SK-N-SH treated with all-trans-retinoic acid at 6 μM for 48 hours (cell line): ENCODE results near the gene ADGRG1.

Experiments
- ATAC-seq: fragments of 200-7000 bp; cut with Tn5 transposase; 3 replicates; pipeline ENCODE4 v1.9.1; 2020; ENCODE audit warnings: mild to moderate bottlenecking, moderate library complexity
- ARNTL ChIP-seq: fragments of 450-650 bp; formaldehyde crosslinking; IDR thresholded peaks from 2 replicates; pipeline ENCODE4 v1.5.0; 2020; ENCODE audit warnings: low read depth, mild to moderate bottlenecking, moderate library complexity, borderline replicate concordance
- BACH2 ChIP-seq: fragments of 250-450 bp; sonication (Bioruptor Pico); IDR thresholded peaks from 2 replicates; pipeline ENCODE4 v1.9.0; 2021; ENCODE audit warnings: mild to moderate bottlenecking, borderline replicate concordance
- CSDC2 ChIP-seq: fragments of 250-450 bp; sonication (Bioruptor Pico); IDR thresholded peaks from 2 replicates; pipeline ENCODE4 v1.5.0; 2020; ENCODE audit warnings: mild to moderate bottlenecking, moderate library complexity
- CSRNP3 ChIP-seq: fragments of 250-450 bp; sonication (Bioruptor Pico); IDR thresholded peaks from 2 replicates; pipeline ENCODE4 v1.5.1; 2021; ENCODE audit warnings: mild to moderate bottlenecking, moderate library complexity
- ESRRG ChIP-seq: fragments of 250-450 bp; sonication (Bioruptor Pico); IDR thresholded peaks from 2 replicates; pipeline ENCODE4 v1.6.1; 2021; ENCODE audit warnings: mild to moderate bottlenecking
- GLIS3 ChIP-seq: fragments of 250-450 bp; sonication (Bioruptor Pico); IDR thresholded peaks from 2 replicates; pipeline ENCODE4 v1.5.0; 2020; ENCODE audit warnings: mild to moderate bottlenecking, moderate library complexity
- ISL1 ChIP-seq: fragments of 250-450 bp; sonication (Bioruptor Pico); IDR thresholded peaks from 2 replicates; pipeline ENCODE4 v2.1.2; 2022; ENCODE audit warnings: mild to moderate bottlenecking, moderate library complexity
- OSR1 ChIP-seq: fragments of 250-450 bp; sonication (Bioruptor Pico); IDR thresholded peaks from 2 replicates; pipeline ENCODE4 v1.8.0; 2022; ENCODE audit warnings: moderate library complexity, mild to moderate bottlenecking, inconsistent platforms
- PPARA ChIP-seq: fragments of 250-450 bp; sonication (Bioruptor Pico); IDR thresholded peaks from 2 replicates; pipeline ENCODE4 v1.5.0; 2020; ENCODE audit warnings: mild to moderate bottlenecking, borderline replicate concordance
- RARB ChIP-seq: fragments of 250-450 bp; sonication (Bioruptor Pico); IDR thresholded peaks from 2 replicates; pipeline ENCODE4 v1.8.0; 2021; ENCODE audit warnings: mild to moderate bottlenecking, moderate library complexity
- SNAI2 ChIP-seq: fragments of 250-450 bp; sonication (Bioruptor Pico); IDR thresholded peaks from 2 replicates; pipeline ENCODE4 v1.5.0; 2020; ENCODE audit warnings: mild to moderate bottlenecking, moderate library complexity
- TCF4 ChIP-seq: fragments of 250-450 bp; sonication (Bioruptor Pico); IDR thresholded peaks from 2 replicates; pipeline ENCODE4 v1.8.0; 2021; ENCODE audit warnings: mild to moderate bottlenecking, moderate library complexity, borderline replicate concordance
- TSHZ2 ChIP-seq: fragments of 250-450 bp; sonication (Bioruptor Pico); IDR thresholded peaks from 2 replicates; pipeline ENCODE4 v1.5.0; 2020; ENCODE audit warnings: mild to moderate bottlenecking, moderate library complexity
- ZC3H10 ChIP-seq: fragments of 250-450 bp; sonication (Bioruptor Pico); IDR thresholded peaks from 2 replicates; pipeline ENCODE4 v1.5.1; 2021; ENCODE audit warnings: mild to moderate bottlenecking, moderate library complexity
- ZFP3 ChIP-seq: fragments of 250-450 bp; sonication (Bioruptor Pico); IDR thresholded peaks from 2 replicates; pipeline ENCODE4 v1.5.0; 2020; ENCODE audit warnings: mild to moderate bottlenecking, moderate library complexity
- ZFP30 ChIP-seq: fragments of 450-650 bp; formaldehyde crosslinking; IDR thresholded peaks from 2 replicates; pipeline ENCODE4 v1.5.0; 2022; ENCODE audit warnings: mild to moderate bottlenecking, moderate library complexity
- ZNF565 ChIP-seq: fragments of 450-650 bp; formaldehyde crosslinking; conservative IDR thresholded peaks from 2 replicates; pipeline ENCODE4 v1.5.0; 2020; ENCODE audit warnings: low read depth, mild to moderate bottlenecking, moderate library complexity
- ZNF8 ChIP-seq: fragments of 450-650 bp; formaldehyde crosslinking; IDR thresholded peaks from 2 replicates; pipeline ENCODE4 v1.5.0; 2020; ENCODE audit warnings: mild to moderate bottlenecking, moderate library complexity
- TF ChIP-seq, protein P1 (sequence below): fragments of 250-450 bp; sonication (Bioruptor Pico); IDR thresholded peaks from 2 replicates; pipeline ENCODE4 v1.5.1; 2020; ENCODE audit warnings: low read depth, mild to moderate bottlenecking, moderate library complexity
- TF ChIP-seq, protein P2 (sequence below): fragments of 250-450 bp; sonication (Bioruptor Pico); IDR thresholded peaks from 2 replicates; pipeline ENCODE4 v1.8.0; 2021; ENCODE audit warnings: low read depth, mild to moderate bottlenecking, moderate library complexity, borderline replicate concordance
- TF ChIP-seq, protein P3 (sequence below): fragments of 250-450 bp; sonication (Bioruptor Pico); IDR thresholded peaks from 2 replicates; pipeline ENCODE4 v1.8.0; 2020; ENCODE audit warnings: mild to moderate bottlenecking, moderate library complexity, borderline replicate concordance

ADGRG1 gene

DNA sequence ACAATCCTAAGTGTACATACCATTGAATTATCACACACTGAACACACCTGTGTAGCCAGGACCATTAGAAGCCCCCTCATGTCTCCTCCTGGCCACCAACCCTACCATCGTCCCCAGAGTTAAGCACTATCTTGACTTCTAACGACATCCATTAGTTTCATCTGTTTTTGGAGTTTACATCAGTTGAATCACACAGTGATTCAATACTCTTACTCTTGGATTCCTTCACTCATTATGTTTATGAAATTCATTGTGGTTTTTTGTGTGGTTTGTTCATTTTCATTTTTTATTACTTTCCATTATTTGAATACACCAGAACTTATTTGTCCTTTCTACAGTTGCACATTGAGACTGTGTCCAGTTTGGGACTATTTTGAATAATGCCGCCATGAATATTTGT lies 79.7 kb downstream of the ADGRG1 start:
- TF ChIP-seq RARB, result no peak
- TF ChIP-seq, protein P1, sequence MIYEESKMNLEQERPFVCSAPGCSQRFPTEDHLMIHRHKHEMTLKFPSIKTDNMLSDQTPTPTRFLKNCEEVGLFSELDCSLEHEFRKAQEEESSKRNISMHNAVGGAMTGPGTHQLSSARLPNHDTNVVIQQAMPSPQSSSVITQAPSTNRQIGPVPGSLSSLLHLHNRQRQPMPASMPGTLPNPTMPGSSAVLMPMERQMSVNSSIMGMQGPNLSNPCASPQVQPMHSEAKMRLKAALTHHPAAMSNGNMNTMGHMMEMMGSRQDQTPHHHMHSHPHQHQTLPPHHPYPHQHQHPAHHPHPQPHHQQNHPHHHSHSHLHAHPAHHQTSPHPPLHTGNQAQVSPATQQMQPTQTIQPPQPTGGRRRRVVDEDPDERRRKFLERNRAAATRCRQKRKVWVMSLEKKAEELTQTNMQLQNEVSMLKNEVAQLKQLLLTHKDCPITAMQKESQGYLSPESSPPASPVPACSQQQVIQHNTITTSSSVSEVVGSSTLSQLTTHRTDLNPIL (CRISPR knock-in tag), result no peak
- TF ChIP-seq CSRNP3 (CRISPR knock-in tag), result no peak
- TF ChIP-seq TSHZ2, result no peak
- TF ChIP-seq, protein P2, sequence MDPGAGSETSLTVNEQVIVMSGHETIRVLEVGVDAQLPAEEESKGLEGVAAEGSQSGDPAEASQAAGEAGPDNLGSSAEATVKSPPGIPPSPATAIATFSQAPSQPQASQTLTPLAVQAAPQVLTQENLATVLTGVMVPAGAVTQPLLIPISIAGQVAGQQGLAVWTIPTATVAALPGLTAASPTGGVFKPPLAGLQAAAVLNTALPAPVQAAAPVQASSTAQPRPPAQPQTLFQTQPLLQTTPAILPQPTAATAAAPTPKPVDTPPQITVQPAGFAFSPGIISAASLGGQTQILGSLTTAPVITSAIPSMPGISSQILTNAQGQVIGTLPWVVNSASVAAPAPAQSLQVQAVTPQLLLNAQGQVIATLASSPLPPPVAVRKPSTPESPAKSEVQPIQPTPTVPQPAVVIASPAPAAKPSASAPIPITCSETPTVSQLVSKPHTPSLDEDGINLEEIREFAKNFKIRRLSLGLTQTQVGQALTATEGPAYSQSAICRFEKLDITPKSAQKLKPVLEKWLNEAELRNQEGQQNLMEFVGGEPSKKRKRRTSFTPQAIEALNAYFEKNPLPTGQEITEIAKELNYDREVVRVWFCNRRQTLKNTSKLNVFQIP (CRISPR knock-in tag), result no peak
- TF ChIP-seq ZC3H10 (CRISPR knock-in tag), result no peak
- no peak for TF ChIP-seq GLIS3
- TF ChIP-seq OSR1 (CRISPR knock-in tag), result no peak
- no peak for TF ChIP-seq BACH2 (CRISPR knock-in tag)
- TF ChIP-seq ZNF8 (CRISPR knock-in tag), result no peak
- no peak for ATAC-seq

GRCh38 chr16:57709663-57710062 lies 81.2 kb downstream of the ADGRG1 start:
- no peak for ATAC-seq
- TF ChIP-seq RARB (no peak), ARNTL (no peak), ZNF565 (no peak), CSDC2 (CRISPR knock-in tag) (no peak), ISL1 (CRISPR knock-in tag) (no peak)
- TF ChIP-seq, protein P3, sequence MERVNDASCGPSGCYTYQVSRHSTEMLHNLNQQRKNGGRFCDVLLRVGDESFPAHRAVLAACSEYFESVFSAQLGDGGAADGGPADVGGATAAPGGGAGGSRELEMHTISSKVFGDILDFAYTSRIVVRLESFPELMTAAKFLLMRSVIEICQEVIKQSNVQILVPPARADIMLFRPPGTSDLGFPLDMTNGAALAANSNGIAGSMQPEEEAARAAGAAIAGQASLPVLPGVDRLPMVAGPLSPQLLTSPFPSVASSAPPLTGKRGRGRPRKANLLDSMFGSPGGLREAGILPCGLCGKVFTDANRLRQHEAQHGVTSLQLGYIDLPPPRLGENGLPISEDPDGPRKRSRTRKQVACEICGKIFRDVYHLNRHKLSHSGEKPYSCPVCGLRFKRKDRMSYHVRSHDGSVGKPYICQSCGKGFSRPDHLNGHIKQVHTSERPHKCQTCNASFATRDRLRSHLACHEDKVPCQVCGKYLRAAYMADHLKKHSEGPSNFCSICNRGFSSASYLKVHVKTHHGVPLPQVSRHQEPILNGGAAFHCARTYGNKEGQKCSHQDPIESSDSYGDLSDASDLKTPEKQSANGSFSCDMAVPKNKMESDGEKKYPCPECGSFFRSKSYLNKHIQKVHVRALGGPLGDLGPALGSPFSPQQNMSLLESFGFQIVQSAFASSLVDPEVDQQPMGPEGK (CRISPR knock-in tag), result no peak
- TF ChIP-seq, protein P2 (CRISPR knock-in tag), result no peak

DNA sequence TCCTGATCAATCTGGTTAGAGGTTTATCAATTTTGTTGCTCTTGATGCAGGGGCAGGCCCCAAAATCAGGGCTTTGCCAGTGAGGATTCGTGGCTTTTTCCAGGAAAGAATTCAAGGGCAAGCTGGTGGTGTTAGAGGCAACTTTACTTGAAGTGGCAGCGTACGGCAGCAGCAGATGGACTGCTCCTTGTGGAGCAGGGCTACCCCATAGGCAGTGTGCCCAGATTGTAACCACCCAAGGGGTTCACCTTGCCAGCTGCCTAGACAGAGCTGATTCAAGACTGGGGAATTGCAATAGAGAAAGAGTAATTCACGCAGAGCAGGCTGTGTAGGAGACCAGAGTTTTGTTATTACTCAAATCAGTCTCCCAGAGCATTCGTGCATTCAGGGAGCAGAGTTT lies 82.9 kb downstream of the ADGRG1 start:
- no peak for ATAC-seq
- TF ChIP-seq ZNF565, result no peak
- no peak for TF ChIP-seq RARB
- no peak for TF ChIP-seq ESRRG (CRISPR knock-in tag)
- TF ChIP-seq, protein P3 (CRISPR knock-in tag), result no peak
- TF ChIP-seq ZFP30 (CRISPR knock-in tag), result no peak
- TF ChIP-seq ARNTL, result no peak
- TF ChIP-seq SNAI2 (CRISPR knock-in tag), result no peak
- no peak for TF ChIP-seq OSR1 (CRISPR knock-in tag)
- no peak for TF ChIP-seq CSDC2 (CRISPR knock-in tag)
- TF ChIP-seq BACH2 (CRISPR knock-in tag), result no peak
- no peak for TF ChIP-seq ZNF8 (CRISPR knock-in tag)
- TF ChIP-seq, protein P2 (CRISPR knock-in tag), result no peak
- TF ChIP-seq PPARA (CRISPR knock-in tag), result no peak
- no peak for TF ChIP-seq ZFP3
- TF ChIP-seq TCF4 (CRISPR knock-in tag), result no peak
